ENCODE measurements around the gene ZNF415. TPM values are rescaled to one million over a fixed set of nuclear protein-coding genes. Genes with fewer than 3 reads are reported as not detected.
A peak's percentile ranks its signal among the peaks of the same experiment; 100 is the strongest.
"Not testable (repeated sequence)": the region's sequence is repeated elsewhere in the genome, so short reads cannot be mapped to it uniquely, and the experiment has no call there.

The ZNF415 gene
- total RNA-seq (2014; rRNA removed; shearing (Covaris generic)): 0.21 TPM in 1 of 2 replicates, not detected in the other
- 0.08 and 0.09 TPM in 2 replicates for polyA plus RNA-seq (2015; cell fraction: cytosol; rRNA removed)
- 0.14 TPM in 1 of 2 replicates, not detected in the other for polyA plus RNA-seq (2015; cell fraction: nucleus; rRNA removed)

GRCh38 chr19:53132141-53132991 is at the start of gene ZNF415:
TSS of gene ZNF415 (minus strand) at chr19:53132910. CDS start at chr19:53122676, 10,234 bp downstream.
- in situ Hi-C loops (cut with HindIII; ENCODE audit: low pct_unique_long_range_greater_than_20kb, low sequenced_read_pairs): no loop called here
- peak; percentile 40 for DNase-seq (ENCODE audit: low read depth, low spot score)

DNA sequence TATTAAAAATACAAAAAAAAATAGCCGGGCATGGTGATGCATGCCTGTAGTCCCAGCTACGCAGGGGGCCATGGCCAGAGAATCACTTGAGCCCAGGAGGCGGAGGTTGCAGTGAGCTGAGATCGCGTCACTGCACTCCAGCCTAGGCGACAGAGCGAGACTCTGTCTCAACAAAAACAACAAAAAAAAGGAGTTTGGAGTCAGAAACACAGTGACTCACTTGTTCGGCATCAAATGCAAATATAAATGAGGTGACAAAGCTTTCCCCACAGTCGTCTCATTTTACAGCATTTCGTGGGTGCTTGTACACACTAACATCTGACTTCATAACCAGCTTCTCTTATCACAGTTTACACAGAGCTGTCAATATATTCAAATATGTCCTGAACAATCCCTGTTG is 49.5 kb upstream of the ZNF415 start:
- in situ Hi-C loops (cut with HindIII; ENCODE audit: low pct_unique_long_range_greater_than_20kb, low sequenced_read_pairs): no loop called here
- DNase-seq (ENCODE audit: low read depth, low spot score): no peak

DNA sequence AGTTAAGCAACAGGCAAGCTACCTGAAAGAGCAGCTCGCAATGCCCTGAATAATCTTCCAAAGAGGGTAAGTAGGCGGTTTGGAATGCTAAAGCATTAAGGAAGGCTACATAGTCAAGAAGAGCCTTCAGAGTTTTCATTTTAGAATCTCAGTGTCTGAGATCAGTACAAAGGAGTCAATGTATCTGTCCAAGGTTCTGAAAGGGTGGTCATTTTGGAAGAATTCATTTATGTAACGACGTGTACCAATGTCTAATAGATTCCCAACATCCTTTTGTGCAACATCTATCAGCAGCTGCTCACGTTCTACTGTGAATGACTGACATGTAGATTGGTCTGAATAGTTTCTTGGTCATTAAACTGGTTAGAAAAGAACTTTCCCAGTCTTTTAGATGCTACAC is 45.3 kb upstream of the ZNF415 start:
- no peak for DNase-seq (ENCODE audit: low read depth, low spot score)
- in situ Hi-C loops (cut with HindIII; ENCODE audit: low pct_unique_long_range_greater_than_20kb, low sequenced_read_pairs): no loop called here

DNA sequence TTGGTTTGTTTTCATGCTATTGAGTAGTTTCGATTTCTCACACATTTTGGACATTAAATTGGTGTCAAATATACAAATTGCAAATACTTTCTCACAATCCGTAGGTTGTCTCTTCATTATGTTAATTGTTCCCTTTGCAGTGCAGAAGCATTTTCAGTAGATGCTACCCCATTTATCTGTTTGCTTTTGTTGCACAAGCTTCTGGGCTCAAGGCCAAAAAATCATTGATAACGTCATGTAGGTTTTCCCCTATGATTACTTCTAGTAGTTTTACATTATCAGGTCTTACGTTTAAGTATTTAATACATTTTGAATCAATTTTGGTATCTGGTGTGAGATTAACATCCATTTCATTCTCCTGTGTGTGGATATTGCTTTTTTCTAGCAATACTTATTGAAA is 40.2 kb upstream of the ZNF415 start:
- in situ Hi-C loops (cut with HindIII; ENCODE audit: low pct_unique_long_range_greater_than_20kb, low sequenced_read_pairs): no loop called here
- no peak for DNase-seq (ENCODE audit: low read depth, low spot score)

DNA sequence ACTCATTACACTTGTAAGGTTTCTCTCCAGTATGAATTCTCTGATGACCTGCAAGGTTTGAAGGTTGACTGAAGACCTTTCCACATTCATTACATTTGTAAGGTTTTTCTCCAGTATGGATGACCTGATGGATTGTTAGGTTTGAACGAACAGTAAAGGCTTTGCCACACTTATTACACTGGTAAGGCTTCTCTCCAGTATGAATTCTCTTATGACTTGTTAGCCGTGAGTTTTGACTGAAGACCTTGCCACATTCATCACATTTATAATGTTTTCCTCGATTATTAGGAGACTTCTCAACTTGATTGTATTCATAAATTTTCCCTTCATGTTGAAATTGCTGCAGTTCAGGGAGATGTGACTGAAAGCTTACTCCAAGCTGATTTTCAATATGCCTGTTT is 33.0 kb upstream of the ZNF415 start:
- no peak for DNase-seq (ENCODE audit: low read depth, low spot score)
- in situ Hi-C loops (cut with HindIII; ENCODE audit: low pct_unique_long_range_greater_than_20kb, low sequenced_read_pairs): no loop called here

- in situ Hi-C loops (cut with HindIII; ENCODE audit: low pct_unique_long_range_greater_than_20kb, low sequenced_read_pairs): no loop called here
Observed at GRCh38 chr19:53161123-53161522, 28.4 kb upstream of the ZNF415 start.

DNA sequence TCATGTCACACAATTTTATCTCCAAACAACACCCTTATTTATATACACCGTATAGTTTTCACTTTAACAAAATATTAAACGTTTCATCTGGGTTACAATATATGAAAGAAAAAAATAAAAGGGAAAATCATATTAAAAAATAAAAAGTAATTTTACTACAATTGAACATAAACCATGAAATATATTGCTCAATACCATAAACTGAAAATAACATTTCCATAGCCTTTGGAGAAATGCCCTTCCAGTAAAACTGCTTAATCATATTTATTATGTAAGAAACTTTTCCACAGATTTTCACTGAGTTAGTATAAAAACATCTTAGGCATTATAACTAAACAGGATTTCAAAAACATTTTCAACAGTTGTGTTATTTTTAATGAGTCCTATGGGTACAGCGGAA is 27.6 kb upstream of the ZNF415 start:
- in situ Hi-C loops (cut with HindIII; ENCODE audit: low pct_unique_long_range_greater_than_20kb, low sequenced_read_pairs): no loop called here
- no peak for DNase-seq (ENCODE audit: low read depth, low spot score)

More at GRCh38 chr19:53161123-53161522, 28.4 kb upstream of the ZNF415 start:
- DNase-seq (ENCODE audit: low read depth, low spot score): no peak

DNA sequence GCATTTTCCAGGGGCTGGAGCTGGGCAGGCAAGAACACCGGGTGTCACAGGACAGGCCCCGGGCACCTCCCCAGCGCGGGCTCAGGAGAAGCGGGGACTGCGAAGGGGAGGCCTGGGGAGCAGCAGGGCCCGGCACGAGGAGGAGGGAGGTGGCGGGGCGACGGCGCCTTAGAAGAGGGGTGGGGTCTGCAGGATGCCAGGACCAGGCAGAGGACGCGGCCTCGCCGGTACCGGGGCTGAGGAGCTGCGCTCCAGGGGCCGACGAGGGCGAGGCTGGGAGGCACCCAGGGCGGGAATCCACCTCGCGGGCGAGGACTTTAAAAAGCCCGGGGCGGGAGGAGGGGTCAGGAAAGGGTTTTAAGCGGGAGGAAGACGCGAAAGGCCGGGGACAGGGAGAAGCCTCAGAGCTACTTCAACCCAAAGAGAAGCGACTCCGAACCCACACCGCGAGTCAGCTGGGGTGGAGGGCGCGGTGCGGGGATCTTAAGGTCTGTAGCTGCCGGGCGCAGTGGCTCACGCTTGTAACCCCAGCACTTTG is 25.5 kb upstream of the ZNF415 start:
- DNase-seq (ENCODE audit: low read depth, low spot score): no peak
- in situ Hi-C loops (cut with HindIII; ENCODE audit: low pct_unique_long_range_greater_than_20kb, low sequenced_read_pairs): no loop called here

DNA sequence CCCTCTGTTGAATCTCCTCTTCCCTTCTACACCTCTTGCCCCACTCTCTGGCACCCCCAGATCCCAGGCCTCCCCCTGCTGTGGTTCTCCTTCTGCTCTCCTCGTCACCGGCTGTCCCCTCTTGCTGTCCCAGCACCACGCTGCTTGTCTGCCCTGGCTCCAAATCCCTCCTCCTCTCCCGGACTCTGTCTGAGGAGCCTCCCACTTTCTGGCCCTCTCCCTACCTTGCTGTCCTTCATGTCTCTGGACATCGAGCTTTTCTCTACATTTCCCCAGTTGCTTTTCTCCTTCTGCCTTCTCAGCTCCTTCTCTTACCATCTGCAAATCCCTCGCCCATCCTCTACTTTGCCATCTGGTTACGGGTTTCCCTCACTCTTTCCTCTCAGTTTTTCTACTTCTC is 24.9 kb upstream of the ZNF415 start:
- DNase-seq (ENCODE audit: low read depth, low spot score): no peak
- in situ Hi-C loops (cut with HindIII; ENCODE audit: low pct_unique_long_range_greater_than_20kb, low sequenced_read_pairs): no loop called here

DNA sequence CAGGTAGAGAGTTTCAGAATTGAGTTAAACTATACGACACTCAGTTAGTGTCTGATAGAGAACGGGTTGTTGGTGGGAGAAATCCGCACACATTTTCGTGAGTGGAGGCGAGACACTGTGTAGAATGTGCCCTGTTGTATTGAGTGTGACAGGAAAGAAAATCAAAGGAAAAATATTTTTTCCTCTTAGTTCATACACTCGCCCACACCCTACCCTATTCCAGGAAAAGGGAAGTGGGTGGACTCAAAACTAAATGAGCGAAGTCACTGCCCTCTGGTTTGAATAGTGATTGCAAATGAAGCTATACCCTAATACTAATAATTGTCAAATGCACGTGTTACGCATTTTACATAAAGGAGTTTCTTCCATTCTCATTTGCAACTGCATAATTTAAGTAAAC is 24.1 kb upstream of the ZNF415 start:
- in situ Hi-C loops (cut with HindIII; ENCODE audit: low pct_unique_long_range_greater_than_20kb, low sequenced_read_pairs): no loop called here
- DNase-seq (ENCODE audit: low read depth, low spot score): no peak

DNA sequence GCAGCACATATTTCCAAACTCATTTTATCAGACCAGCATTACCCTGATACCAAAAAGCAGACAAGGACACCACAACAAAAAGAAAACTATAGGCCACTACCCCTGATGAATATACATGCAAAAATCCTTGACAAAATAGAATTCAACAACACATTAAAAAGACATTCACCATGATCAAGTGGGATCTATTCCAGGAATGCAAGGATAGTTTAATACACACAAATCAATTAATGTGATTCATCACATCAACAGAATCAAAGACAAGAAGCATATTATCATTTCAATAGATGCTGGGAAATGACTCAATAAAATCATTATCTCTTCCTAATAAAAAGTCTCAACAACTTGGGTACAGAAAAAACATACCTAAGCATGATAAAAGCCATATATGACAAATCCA is 14.9 kb upstream of the ZNF415 start:
- DNase-seq (ENCODE audit: low read depth, low spot score): no peak
- in situ Hi-C loops (cut with HindIII; ENCODE audit: low pct_unique_long_range_greater_than_20kb, low sequenced_read_pairs): no loop called here

- no peak for DNase-seq (ENCODE audit: low read depth, low spot score)
- in situ Hi-C loops (cut with HindIII; ENCODE audit: low pct_unique_long_range_greater_than_20kb, low sequenced_read_pairs): no loop called here
Observed at GRCh38 chr19:53140351-53140750, 7.6 kb upstream of the ZNF415 start.

- no peak for DNase-seq (ENCODE audit: low read depth, low spot score)
- in situ Hi-C loops (cut with HindIII; ENCODE audit: low pct_unique_long_range_greater_than_20kb, low sequenced_read_pairs): no loop called here
Observed at GRCh38 chr19:53136432-53136831, 3.7 kb upstream of the ZNF415 start.

GRCh38 chr19:53131727-53132126 is 983 bp downstream of the ZNF415 start:
- in situ Hi-C loops (cut with HindIII; ENCODE audit: low pct_unique_long_range_greater_than_20kb, low sequenced_read_pairs): no loop called here
- no peak for DNase-seq (ENCODE audit: low read depth, low spot score)

GRCh38 chr19:53131085-53131590 is 1.6 kb downstream of the ZNF415 start:
- in situ Hi-C loops (cut with HindIII; ENCODE audit: low pct_unique_long_range_greater_than_20kb, low sequenced_read_pairs): no loop called here
- no peak for DNase-seq (ENCODE audit: low read depth, low spot score)

GRCh38 chr19:53130506-53130905 is 2.2 kb downstream of the ZNF415 start:
- no peak for DNase-seq (ENCODE audit: low read depth, low spot score)
- in situ Hi-C loops (cut with HindIII; ENCODE audit: low pct_unique_long_range_greater_than_20kb, low sequenced_read_pairs): no loop called here

GRCh38 chr19:53126733-53127526 is 5.8 kb downstream of the ZNF415 start:
- DNase-seq (ENCODE audit: low read depth, low spot score); in situ Hi-C loops (cut with HindIII; ENCODE audit: low pct_unique_long_range_greater_than_20kb, low sequenced_read_pairs): not testable (repeated sequence)

GRCh38 chr19:53123400-53123799 is 9.3 kb downstream of the ZNF415 start:
- in situ Hi-C loops (cut with HindIII; ENCODE audit: low pct_unique_long_range_greater_than_20kb, low sequenced_read_pairs): no loop called here
- no peak for DNase-seq (ENCODE audit: low read depth, low spot score)
